A673 (cell line): Measurements from ENCODE around the gene CD302.

Experiments used
- CTCF ChIP-seq: fragments of 300-800, 200-600 bp; sonication (generic); conservative IDR thresholded peaks from 2 replicates; pipeline ENCODE4 v1.5.1; 2017; ENCODE audit warnings: low read depth, mild to moderate bottlenecking, antibody characterized with exemption, low read length, moderate library complexity, mixed read lengths
- EZH2 ChIP-seq: fragments of 200-600 bp; sonication (generic); IDR thresholded peaks from 2 replicates; pipeline ENCODE4 v1.6.1; 2017; ENCODE audit warnings: borderline replicate concordance, low read depth, mild to moderate bottlenecking, mixed read lengths, antibody characterized with exemption, low read length; ENCODE audit not compliant: poor library complexity, severe bottlenecking

DNA sequence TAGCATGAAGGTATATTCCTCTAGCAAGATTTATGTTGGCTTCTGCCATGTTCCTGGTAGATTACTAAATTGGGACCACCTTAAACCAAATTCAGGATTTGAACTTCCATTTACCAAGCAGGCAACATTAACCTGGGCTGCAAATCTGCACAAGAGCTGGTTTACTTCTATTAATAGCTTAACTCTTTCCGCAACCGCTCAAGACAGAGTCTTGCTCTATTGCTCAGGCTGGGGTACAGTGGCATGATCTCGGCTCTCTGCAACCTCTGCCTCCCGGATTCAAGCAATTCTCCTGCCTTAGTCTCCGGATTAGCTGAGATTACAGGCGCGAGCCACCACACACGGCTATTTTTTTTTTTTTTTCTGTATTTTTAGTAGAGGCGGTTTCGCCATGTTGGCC, 77.3 kb downstream of the CD302 start:
- TF ChIP-seq CTCF = no peak
- no peak for TF ChIP-seq EZH2
